ENCODE data around the gene FGB. TPM values are rescaled to one million over a fixed set of nuclear protein-coding genes. Genes with fewer than 3 reads are reported as not detected.

FGB gene
- total and polyA plus RNA-seq, 2 of the 13 experiments (the other 11 are each of a cell fraction or from before 2014, with no cell fraction given): 226 to 784 TPM

DNA sequence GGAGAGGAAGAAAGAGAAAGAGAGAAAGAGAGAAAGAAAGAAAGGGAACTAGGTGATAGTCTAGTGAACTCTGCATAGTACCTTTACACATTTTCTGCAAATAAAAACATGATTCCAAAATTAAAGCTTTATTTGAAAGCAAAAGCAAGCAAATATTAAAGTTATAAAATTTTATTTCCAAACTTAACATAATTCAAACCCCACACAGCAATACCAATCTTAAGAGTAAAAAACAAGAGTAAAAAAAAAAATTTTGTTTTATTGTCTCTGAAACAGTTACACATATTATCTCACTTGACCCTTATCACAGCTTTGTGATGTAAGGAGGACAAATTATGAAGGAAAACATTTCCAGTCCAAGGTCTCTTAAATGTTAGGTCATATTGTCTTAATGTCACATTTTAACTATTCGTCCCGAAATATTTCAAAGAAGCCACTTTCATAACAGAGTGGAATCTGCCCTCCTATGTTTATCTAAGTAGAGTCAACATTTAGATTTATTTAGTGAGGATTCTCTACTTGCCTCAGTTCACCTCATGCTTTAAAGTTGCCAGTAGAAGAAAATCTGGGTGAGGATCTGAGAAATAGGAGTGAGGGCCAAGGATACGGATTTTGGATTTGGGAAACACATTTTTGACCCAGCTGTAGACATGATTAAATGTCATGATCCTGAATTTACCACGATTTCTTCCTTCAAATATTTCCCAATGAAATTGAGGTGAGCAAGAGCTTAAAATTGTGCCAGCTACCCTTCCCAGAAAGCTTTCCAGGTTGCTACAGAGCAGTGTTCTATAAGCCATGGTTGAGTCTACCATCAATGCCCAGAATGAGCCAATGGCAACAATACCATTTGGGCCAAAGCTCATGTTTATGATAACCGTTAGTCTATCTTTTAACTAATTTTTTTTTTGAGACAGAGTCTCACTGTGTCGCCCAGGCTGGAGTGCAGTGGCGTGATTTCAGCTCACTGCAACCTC, 35.3 kb downstream of the FGB start (continued):
- TF ChIP-seq, protein P1, sequence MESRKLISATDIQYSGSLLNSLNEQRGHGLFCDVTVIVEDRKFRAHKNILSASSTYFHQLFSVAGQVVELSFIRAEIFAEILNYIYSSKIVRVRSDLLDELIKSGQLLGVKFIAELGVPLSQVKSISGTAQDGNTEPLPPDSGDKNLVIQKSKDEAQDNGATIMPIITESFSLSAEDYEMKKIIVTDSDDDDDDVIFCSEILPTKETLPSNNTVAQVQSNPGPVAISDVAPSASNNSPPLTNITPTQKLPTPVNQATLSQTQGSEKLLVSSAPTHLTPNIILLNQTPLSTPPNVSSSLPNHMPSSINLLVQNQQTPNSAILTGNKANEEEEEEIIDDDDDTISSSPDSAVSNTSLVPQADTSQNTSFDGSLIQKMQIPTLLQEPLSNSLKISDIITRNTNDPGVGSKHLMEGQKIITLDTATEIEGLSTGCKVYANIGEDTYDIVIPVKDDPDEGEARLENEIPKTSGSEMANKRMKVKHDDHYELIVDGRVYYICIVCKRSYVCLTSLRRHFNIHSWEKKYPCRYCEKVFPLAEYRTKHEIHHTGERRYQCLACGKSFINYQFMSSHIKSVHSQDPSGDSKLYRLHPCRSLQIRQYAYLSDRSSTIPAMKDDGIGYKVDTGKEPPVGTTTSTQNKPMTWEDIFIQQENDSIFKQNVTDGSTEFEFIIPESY (CRISPR knock-in tag; IDR thresholded peaks at IDR 0.05): no peak
- TF ChIP-seq, protein P2, sequence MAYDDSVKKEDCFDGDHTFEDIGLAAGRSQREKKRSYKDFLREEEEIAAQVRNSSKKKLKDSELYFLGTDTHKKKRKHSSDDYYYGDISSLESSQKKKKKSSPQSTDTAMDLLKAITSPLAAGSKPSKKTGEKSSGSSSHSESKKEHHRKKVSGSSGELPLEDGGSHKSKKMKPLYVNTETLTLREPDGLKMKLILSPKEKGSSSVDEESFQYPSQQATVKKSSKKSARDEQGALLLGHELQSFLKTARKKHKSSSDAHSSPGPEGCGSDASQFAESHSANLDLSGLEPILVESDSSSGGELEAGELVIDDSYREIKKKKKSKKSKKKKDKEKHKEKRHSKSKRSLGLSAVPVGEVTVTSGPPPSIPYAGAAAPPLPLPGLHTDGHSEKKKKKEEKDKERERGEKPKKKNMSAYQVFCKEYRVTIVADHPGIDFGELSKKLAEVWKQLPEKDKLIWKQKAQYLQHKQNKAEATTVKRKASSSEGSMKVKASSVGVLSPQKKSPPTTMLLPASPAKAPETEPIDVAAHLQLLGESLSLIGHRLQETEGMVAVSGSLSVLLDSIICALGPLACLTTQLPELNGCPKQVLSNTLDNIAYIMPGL (CRISPR knock-in tag; IDR thresholded peaks at IDR 0.05; ENCODE audit: borderline replicate concordance in 1 of 2, low read depth in 1 of 2): peak in 1 of 2 experiments; percentile 49; a peak in 1 of 4 replicates
- TF ChIP-seq, protein P3, sequence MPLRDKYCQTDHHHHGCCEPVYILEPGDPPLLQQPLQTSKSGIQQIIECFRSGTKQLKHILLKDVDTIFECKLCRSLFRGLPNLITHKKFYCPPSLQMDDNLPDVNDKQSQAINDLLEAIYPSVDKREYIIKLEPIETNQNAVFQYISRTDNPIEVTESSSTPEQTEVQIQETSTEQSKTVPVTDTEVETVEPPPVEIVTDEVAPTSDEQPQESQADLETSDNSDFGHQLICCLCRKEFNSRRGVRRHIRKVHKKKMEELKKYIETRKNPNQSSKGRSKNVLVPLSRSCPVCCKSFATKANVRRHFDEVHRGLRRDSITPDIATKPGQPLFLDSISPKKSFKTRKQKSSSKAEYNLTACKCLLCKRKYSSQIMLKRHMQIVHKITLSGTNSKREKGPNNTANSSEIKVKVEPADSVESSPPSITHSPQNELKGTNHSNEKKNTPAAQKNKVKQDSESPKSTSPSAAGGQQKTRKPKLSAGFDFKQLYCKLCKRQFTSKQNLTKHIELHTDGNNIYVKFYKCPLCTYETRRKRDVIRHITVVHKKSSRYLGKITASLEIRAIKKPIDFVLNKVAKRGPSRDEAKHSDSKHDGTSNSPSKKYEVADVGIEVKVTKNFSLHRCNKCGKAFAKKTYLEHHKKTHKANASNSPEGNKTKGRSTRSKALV (CRISPR knock-in tag; IDR thresholded peaks at IDR 0.05): 0 out of 2 replicates have a peak, but pooled peaks have one; percentile 33
- TF ChIP-seq SMAD9 (CRISPR knock-in tag; IDR thresholded peaks at IDR 0.05) (no peak), GABPA (IDR thresholded peaks at IDR 0.05; ENCODE audit: low read depth, low read length) (no peak), GABPA (CRISPR knock-in tag; IDR thresholded peaks at IDR 0.05; ENCODE audit: low read depth) (peak; percentile 49; the same call in 1 of the 2 replicates), CEBPB (IDR thresholded peaks at IDR 0.05; ENCODE audit: borderline replicate concordance, low read depth, low read length) (peak; percentile 58; the same call in 1 of the 2 replicates), ZNF510 (CRISPR knock-in tag; IDR thresholded peaks at IDR 0.05; ENCODE audit: low read depth) (no peak), KMT2B (CRISPR knock-in tag; IDR thresholded peaks at IDR 0.05) (0 out of 2 replicates have a peak, but pooled peaks have one; percentile 42), ZNF878 (CRISPR knock-in tag; IDR thresholded peaks at IDR 0.05) (peak; percentile 33; the same call in 1 of the 2 replicates), CHD2 (IDR thresholded peaks at IDR 0.05; ENCODE audit: low read depth, low read length) (no peak), ZNF451 (CRISPR knock-in tag; IDR thresholded peaks at IDR 0.05) (no peak), ZNF614 (CRISPR knock-in tag; IDR thresholded peaks at IDR 0.05; ENCODE audit: borderline replicate concordance) (no peak), ZNF235 (CRISPR knock-in tag; IDR thresholded peaks at IDR 0.05; ENCODE audit: borderline replicate concordance) (no peak), BCL6 (CRISPR knock-in tag; IDR thresholded peaks at IDR 0.05) (peak; percentile 98), YEATS2 (CRISPR knock-in tag; IDR thresholded peaks at IDR 0.05; ENCODE audit: borderline replicate concordance) (no peak)
- TF ChIP-seq, protein P4, sequence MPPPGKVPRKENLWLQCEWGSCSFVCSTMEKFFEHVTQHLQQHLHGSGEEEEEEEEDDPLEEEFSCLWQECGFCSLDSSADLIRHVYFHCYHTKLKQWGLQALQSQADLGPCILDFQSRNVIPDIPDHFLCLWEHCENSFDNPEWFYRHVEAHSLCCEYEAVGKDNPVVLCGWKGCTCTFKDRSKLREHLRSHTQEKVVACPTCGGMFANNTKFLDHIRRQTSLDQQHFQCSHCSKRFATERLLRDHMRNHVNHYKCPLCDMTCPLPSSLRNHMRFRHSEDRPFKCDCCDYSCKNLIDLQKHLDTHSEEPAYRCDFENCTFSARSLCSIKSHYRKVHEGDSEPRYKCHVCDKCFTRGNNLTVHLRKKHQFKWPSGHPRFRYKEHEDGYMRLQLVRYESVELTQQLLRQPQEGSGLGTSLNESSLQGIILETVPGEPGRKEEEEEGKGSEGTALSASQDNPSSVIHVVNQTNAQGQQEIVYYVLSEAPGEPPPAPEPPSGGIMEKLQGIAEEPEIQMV (CRISPR knock-in tag; IDR thresholded peaks at IDR 0.05; ENCODE audit: low read depth): no peak
- TF ChIP-seq, protein P5, sequence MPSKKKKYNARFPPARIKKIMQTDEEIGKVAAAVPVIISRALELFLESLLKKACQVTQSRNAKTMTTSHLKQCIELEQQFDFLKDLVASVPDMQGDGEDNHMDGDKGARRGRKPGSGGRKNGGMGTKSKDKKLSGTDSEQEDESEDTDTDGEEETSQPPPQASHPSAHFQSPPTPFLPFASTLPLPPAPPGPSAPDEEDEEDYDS (CRISPR knock-in tag; IDR thresholded peaks at IDR 0.05): peak; percentile 42; the same call in 1 of the 2 replicates
- TF ChIP-seq, protein P6, sequence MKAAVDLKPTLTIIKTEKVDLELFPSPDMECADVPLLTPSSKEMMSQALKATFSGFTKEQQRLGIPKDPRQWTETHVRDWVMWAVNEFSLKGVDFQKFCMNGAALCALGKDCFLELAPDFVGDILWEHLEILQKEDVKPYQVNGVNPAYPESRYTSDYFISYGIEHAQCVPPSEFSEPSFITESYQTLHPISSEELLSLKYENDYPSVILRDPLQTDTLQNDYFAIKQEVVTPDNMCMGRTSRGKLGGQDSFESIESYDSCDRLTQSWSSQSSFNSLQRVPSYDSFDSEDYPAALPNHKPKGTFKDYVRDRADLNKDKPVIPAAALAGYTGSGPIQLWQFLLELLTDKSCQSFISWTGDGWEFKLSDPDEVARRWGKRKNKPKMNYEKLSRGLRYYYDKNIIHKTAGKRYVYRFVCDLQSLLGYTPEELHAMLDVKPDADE (CRISPR knock-in tag; IDR thresholded peaks at IDR 0.05): no peak
